IMR-90 (cell line): ENCODE measurements around the gene MON2. TPM values are rescaled to one million over a fixed set of nuclear protein-coding genes. Genes with fewer than 3 reads are reported as not detected.

ENCODE experiments used
- ATAC-seq: fragments of 200-7000 bp; cut with Tn5 transposase; 2 replicates; pipeline ENCODE4 v1.9.1; 2020; ENCODE audit warnings: low read depth, mild to moderate bottlenecking, moderate library complexity
- BruUV-seq: library from RNA; stranded (reverse); fragments of 400-500 nt; replicated peaks from 2 replicates; lab custom pipeline; 2021; lab: Mats Ljungman, UMichigan
- CTCF ChIA-PET: fragments of 300-600 bp; formaldehyde crosslinking; extraction: SDS; loops from one replicate; lab custom pipeline; 2021; ENCODE audit warnings: antibody characterized with exemption; lab: Yijun Ruan, JAX
- POLR2A ChIA-PET: fragments of 300-600 bp; sonication (Branson Sonifier 250); formaldehyde crosslinking; loops from one replicate; lab custom pipeline; 2022; ENCODE audit warnings: antibody characterized with exemption; ENCODE audit not compliant: unreplicated experiment; lab: Charles Lee
- DNase-seq: peaks from one replicate; pipeline ENCODE4 v3.0.0; 2013
- H2AFZ ChIP-seq: replicated peaks from 2 replicates; pipeline ENCODE3; 2013; ENCODE audit warnings: low read length, mild to moderate bottlenecking; ENCODE audit not compliant: poor library complexity
- H2AK5ac ChIP-seq: 2 replicates; pipeline ENCODE4 v1.6.1; 2013; ENCODE audit warnings: low read depth, low read length, inconsistent platforms
- H2AK9ac ChIP-seq: replicated peaks from 2 replicates; pipeline ENCODE3; 2013; ENCODE audit warnings: mild to moderate bottlenecking, low read depth, low read length, moderate library complexity; ENCODE audit not compliant: poor library complexity
- H2BK120ac ChIP-seq: 2 replicates; pipeline ENCODE4 v1.6.1; 2013; ENCODE audit warnings: low read depth, low read length, inconsistent platforms
- H2BK15ac ChIP-seq: 3 replicates; pipeline ENCODE4 v1.6.1; 2013; ENCODE audit warnings: low read depth, low read length, inconsistent platforms
- H2BK20ac ChIP-seq: 2 replicates; pipeline ENCODE4 v1.6.1; 2013; ENCODE audit warnings: low read depth, mild to moderate bottlenecking, inconsistent platforms, low read length, moderate library complexity
- H2BK5ac ChIP-seq: 2 replicates; pipeline ENCODE4 v1.6.1; 2013; ENCODE audit warnings: mild to moderate bottlenecking, low read depth, low read length, inconsistent platforms; ENCODE audit not compliant: poor library complexity, severe bottlenecking
- H3K14ac ChIP-seq: replicated peaks from 2 replicates; pipeline ENCODE4 v1.6.1; 2013; ENCODE audit warnings: low read depth, low read length, inconsistent platforms
- H3K18ac ChIP-seq: 2 replicates; pipeline ENCODE4 v1.6.1; 2013; ENCODE audit warnings: low read depth, low read length, control low read depth
- H3K23ac ChIP-seq: 2 replicates; pipeline ENCODE4 v1.6.1; 2013; ENCODE audit warnings: low read depth, low read length, inconsistent platforms
- H3K27ac ChIP-seq: 2 replicates; pipeline ENCODE4 v1.5.1; 2013; ENCODE audit warnings: mild to moderate bottlenecking, control low read depth, low read length; ENCODE audit not compliant: insufficient read depth
- H3K27me3 ChIP-seq: 2 replicates; pipeline ENCODE4 v1.6.1; 2013; ENCODE audit warnings: low read length; ENCODE audit not compliant: control insufficient read depth, insufficient read depth
- H3K36me3 ChIP-seq: 2 replicates; pipeline ENCODE4 v1.6.1; 2013; ENCODE audit warnings: low read length, mixed read lengths; ENCODE audit not compliant: control insufficient read depth, insufficient read depth
- H3K4ac ChIP-seq: 2 replicates; pipeline ENCODE4 v1.6.1; 2013; ENCODE audit warnings: low read depth, low read length, inconsistent platforms
- H3K4me1 ChIP-seq: 2 replicates; pipeline ENCODE4 v1.6.1; 2013; ENCODE audit warnings: low read length, mixed read lengths; ENCODE audit not compliant: control insufficient read depth, insufficient read depth
- H3K4me2 ChIP-seq: 2 replicates; pipeline ENCODE4 v1.6.1; 2013; ENCODE audit warnings: low read depth, mild to moderate bottlenecking, control low read depth, low read length, moderate library complexity
- H3K4me3 ChIP-seq: 2 replicates; pipeline ENCODE4 v1.5.1; 2013; ENCODE audit warnings: low read depth, mild to moderate bottlenecking, control low read depth, low read length, moderate library complexity; ENCODE audit not compliant: insufficient read depth
- H3K56ac ChIP-seq: 2 replicates; pipeline ENCODE4 v1.6.1; 2013; ENCODE audit warnings: low read length, inconsistent platforms; ENCODE audit not compliant: insufficient read depth; ENCODE audit errors: extremely low read depth
- H3K79me1 ChIP-seq, 2 experiments: 2 replicates each; pipeline ENCODE4 v1.6.1; 2013; ENCODE audit warnings: low read length in 2 of 2, inconsistent platforms in 1 of 2, low read depth in 1 of 2
- H3K9ac ChIP-seq: 2 replicates; pipeline ENCODE4 v1.6.1; 2013; ENCODE audit warnings: low read depth, low read length, control low read depth
- H3K9me1 ChIP-seq: 2 replicates; pipeline ENCODE4 v1.6.1; 2013; ENCODE audit warnings: low read length, inconsistent platforms; ENCODE audit not compliant: insufficient read depth
- H3K9me3 ChIP-seq: 2 replicates; pipeline ENCODE4 v1.6.1; 2013; ENCODE audit warnings: low read length; ENCODE audit not compliant: control insufficient read depth, insufficient read depth
- H4K20me1 ChIP-seq: 2 replicates; pipeline ENCODE4 v1.6.1; 2013; ENCODE audit warnings: low read length, inconsistent platforms; ENCODE audit not compliant: insufficient read depth
- H4K5ac ChIP-seq: 2 replicates; pipeline ENCODE4 v1.6.1; 2013; ENCODE audit warnings: mild to moderate bottlenecking, low read depth, low read length, control low read depth
- H4K8ac ChIP-seq, 2 experiments: 2 replicates each; pipeline ENCODE4 v1.6.1; 2013; ENCODE audit warnings: low read depth in 2 of 2, low read length in 2 of 2, control low read depth in 1 of 2, inconsistent platforms in 1 of 2
- H4K91ac ChIP-seq: 2 replicates; pipeline ENCODE4 v1.6.1; 2013; ENCODE audit warnings: low read depth, low read length, inconsistent platforms; ENCODE audit not compliant: insufficient read depth
- BHLHE40 ChIP-seq: fragments of 150-350 bp; IDR thresholded peaks from 2 replicates; pipeline ENCODE4 v1.6.1; 2016; ENCODE audit warnings: mild to moderate bottlenecking, low read depth, low read length
- CEBPB ChIP-seq: IDR thresholded peaks from 2 replicates; pipeline ENCODE4 v1.6.1; 2012; ENCODE audit warnings: low read depth, low read length, improper control_type of control experiment
- CHD1 ChIP-seq: IDR thresholded peaks from 2 replicates; pipeline ENCODE4 v1.6.1; 2012; ENCODE audit warnings: low read depth, low read length, improper control_type of control experiment
- MAZ ChIP-seq: IDR thresholded peaks from 2 replicates; pipeline ENCODE4 v1.6.1; 2012; ENCODE audit warnings: low read depth, mild to moderate bottlenecking, low read length, improper control_type of control experiment, moderate library complexity, borderline replicate concordance
- RAD21 ChIP-seq: IDR thresholded peaks from 2 replicates; pipeline ENCODE4 v1.6.1; 2012; ENCODE audit warnings: low read length, improper control_type of control experiment
- SMC3 ChIP-seq: fragments of 150-350 bp; IDR thresholded peaks from 2 replicates; pipeline ENCODE4 v1.6.1; 2016; ENCODE audit warnings: low read depth, mild to moderate bottlenecking, antibody characterized with exemption, low read length, moderate library complexity
- WGBS, 2 experiments: methylation state at CpG; one replicate each; pipeline versions ENCODE4 v1.1.5 to v1.1.7; 2013; ENCODE audit warnings: missing lambda C conversion rate in 2 of 2; ENCODE audit not compliant: insufficient read length in 1 of 2; ENCODE audit errors: extremely low coverage in 2 of 2; 5-methylcytosine and 5-hydroxymethylcytosine counted together
- dilution Hi-C: fragments of 300-500 bp; cut with HindIII; formaldehyde crosslinking; loops from one replicate; pipeline ENCODE4 v1.14.3; 2018; ENCODE audit warnings: low sequenced_read_pairs; ENCODE audit not compliant: unreplicated experiment
- in situ Hi-C: fragments of 300-500 bp; cut with MboI; formaldehyde crosslinking; loops from 3 replicates; pipeline ENCODE4 v1.14.3; 2019; ENCODE audit warnings: low sequenced_read_pairs, inconsistent platforms, mixed read lengths
- intact Hi-C: fragments of 100-400 bp; cut with micrococcal nuclease; formaldehyde crosslinking; loops from 2 replicates; pipeline ENCODE4 v1.10.0; 2022
- polyA plus RNA-seq, 3 experiments: library from polyadenylated mRNA; depleted of rRNA; stranded (reverse); fragments of >200 nt; gene quantifications; 2 replicates each; pipeline ENCODE4 v1.2.3, GENCODE V29; 2012; ENCODE audit warnings: low replicate concordance in 1 of 3
- total RNA-seq: library from RNA; depleted of rRNA; stranded (reverse); fragments of >200 nt; gene quantifications from 2 replicates; pipeline ENCODE4 v1.2.3, GENCODE V29; 2012

Gene MON2
- total and polyA plus RNA-seq, 2 of the 4 experiments (the other 2 are of a cell fraction): 13.2 to 39.3 TPM

DNA sequence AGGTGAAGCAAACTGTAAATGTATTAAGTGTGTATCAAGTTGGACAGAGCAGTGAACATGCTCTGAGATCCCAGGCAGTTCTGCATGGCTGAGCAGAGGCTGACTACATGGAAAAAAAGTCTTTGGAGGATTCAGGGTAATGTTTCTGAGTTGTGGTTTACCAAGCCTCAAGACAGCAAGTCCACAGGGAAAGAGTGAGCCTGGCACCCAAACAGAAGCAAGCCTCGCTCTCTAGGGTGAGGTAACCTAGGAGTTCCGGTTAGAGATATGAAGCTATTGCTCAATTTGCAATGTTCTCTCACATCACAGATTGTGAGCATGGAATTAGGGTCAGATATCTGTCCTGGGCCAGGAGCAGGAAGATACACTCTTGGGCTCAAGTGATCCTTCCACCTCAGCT, 158.6 kb downstream of the MON2 start:
- Histone ChIP-seq H3K23ac (no peak overlapping the region), H3K4me2 (no peak overlapping the region), H3K9me1 (no peaks in the 10 kb centered on the region), H2BK15ac (no peak overlapping the region), H2AK9ac (no peak overlapping the region), H2BK120ac (no peak overlapping the region), H3K27me3 (peaks cover 3% of the 10 kb centered on the region; the same call in 1 of the 2 replicates), H2AK5ac (no peak overlapping the region), H3K4me1 (no peaks in the 10 kb centered on the region), H3K9ac (no peak overlapping the region), H4K20me1 (no peaks in the 10 kb centered on the region), H3K4me3 (no peak overlapping the region), H3K18ac (no peak overlapping the region), H3K36me3 (no peaks in the 10 kb centered on the region), H2BK20ac (no peak overlapping the region), H3K9me3 (no peaks in the 10 kb centered on the region), H3K79me1 (no peaks in the 10 kb centered on the region), H3K27ac (no peak overlapping the region), H3K56ac (no peak overlapping the region), H2AFZ (no peak overlapping the region), H4K91ac (no peak overlapping the region), H3K4ac (no peak overlapping the region), H4K5ac (no peak overlapping the region), H4K8ac (no peak overlapping the region), H2BK5ac (no peak overlapping the region), H3K14ac (no peak overlapping the region)
- dilution Hi-C loops (no loop called here), intact Hi-C loops (no loop called here), in situ Hi-C loops (no loop called here)
- CTCF ChIA-PET: no interaction called here
- peak; percentile 13 for DNase-seq
- BruUV-seq: no TSS peak
- WGBS, 2 experiments: no CpG with 5 or more reads among the region's 2 CpGs
- no peak for ATAC-seq
- TF ChIP-seq CHD1 (no peak), MAZ (no peak), BHLHE40 (no peak), RAD21 (no peak), SMC3 (no peak), CEBPB (peak; percentile 44; the same call in 1 of the 2 replicates)
- POLR2A ChIA-PET: no interaction called here
